ENCODE results near the gene SDK1. TPM values are rescaled to one million over a fixed set of nuclear protein-coding genes. Genes with fewer than 3 reads are reported as not detected.

SDK1 gene
- total RNA-seq, 1 experiment from 2014 or later = 9.3 TPM

GRCh38 chr7:3544202-3544601, 243.2 kb downstream of the SDK1 start:
- POLR2A ChIA-PET = no interaction called here
- no peak overlapping the region for H3K27ac Mint-ChIP-seq

More at GRCh38 chr7:3544202-3544601, 243.2 kb downstream of the SDK1 start:
- ATAC-seq (peak; percentile 94), DNase-seq (ENCODE audit: low spot score) (peak; percentile 57)
- Mint-ChIP-seq H3K4me1 (peaks cover 22% of the 10 kb centered on the region), H3K9me3 (no peaks in the 10 kb centered on the region), H3K4me3 (no peak overlapping the region), H3K27me3 (ENCODE audit: low read depth) (no peaks in the 10 kb centered on the region), H3K36me3 (no peaks in the 10 kb centered on the region)
- CTCF ChIA-PET = interaction anchor here (0.6 to 2.3 kb wide), 12 partner anchors 9 to 167 kb away, joined by 3 to 13 read pairs (median 3); no protein-coding TSS in a partner anchor
- no peak for TF ChIP-seq NFE2L1 (CRISPR knock-in tag; IDR thresholded peaks at IDR 0.05)
- no peak for TF ChIP-seq PRDM15 (CRISPR knock-in tag; IDR thresholded peaks at IDR 0.05)
- no peak for TF ChIP-seq ELF4 (CRISPR knock-in tag; IDR thresholded peaks at IDR 0.05; ENCODE audit: low read depth)
- no peak for TF ChIP-seq NR1H2 (CRISPR knock-in tag; IDR thresholded peaks at IDR 0.05)
- no peak for TF ChIP-seq HMGA2 (CRISPR knock-in tag; IDR thresholded peaks at IDR 0.05)
- TF ChIP-seq PREB (CRISPR knock-in tag; IDR thresholded peaks at IDR 0.05; ENCODE audit: borderline replicate concordance) = no peak
- TF ChIP-seq ETV6 (CRISPR knock-in tag; IDR thresholded peaks at IDR 0.05) = no peak
- TF ChIP-seq USF2 (CRISPR knock-in tag; IDR thresholded peaks at IDR 0.05) = no peak
- no peak for TF ChIP-seq EMX1 (CRISPR knock-in tag; IDR thresholded peaks at IDR 0.05)
- no peak for TF ChIP-seq FOXP4 (CRISPR knock-in tag; IDR thresholded peaks at IDR 0.05)
- no peak for TF ChIP-seq ZNF219 (CRISPR knock-in tag; IDR thresholded peaks at IDR 0.05; ENCODE audit: borderline replicate concordance)
- TF ChIP-seq ZNF416 (CRISPR knock-in tag; IDR thresholded peaks at IDR 0.05) = no peak
- no peak for TF ChIP-seq TEAD1 (CRISPR knock-in tag; IDR thresholded peaks at IDR 0.05)
- no peak for TF ChIP-seq FOXP1 (CRISPR knock-in tag; IDR thresholded peaks at IDR 0.05; ENCODE audit: borderline replicate concordance)
- TF ChIP-seq RORB (CRISPR knock-in tag; IDR thresholded peaks at IDR 0.05) = no peak
- no peak for TF ChIP-seq ATF2 (CRISPR knock-in tag; IDR thresholded peaks at IDR 0.05; ENCODE audit: borderline replicate concordance, low read depth)
- TF ChIP-seq ZNF423 (CRISPR knock-in tag; IDR thresholded peaks at IDR 0.05) = no peak
- no peak for TF ChIP-seq ATF3 (CRISPR knock-in tag; conservative IDR thresholded peaks at IDR 0.05)

All from WTC11 (cell line).